GM21619 (cell line): Measurements from ENCODE around the gene ABCD1.
"Not testable (repeated sequence)": the region's sequence is repeated elsewhere in the genome, so short reads cannot be mapped to it uniquely, and the experiment has no call there.

Experiments
- ATAC-seq: cut with Tn5 transposase; IDR thresholded peaks from one replicate; pipeline ENCODE4 v1.9.1; 2021; ENCODE audit not compliant: unreplicated experiment

ABCD1 gene

GRCh38 chrX:153733651-153734240, 9.1 kb downstream of the ABCD1 start:
- ATAC-seq: no peak

DNA sequence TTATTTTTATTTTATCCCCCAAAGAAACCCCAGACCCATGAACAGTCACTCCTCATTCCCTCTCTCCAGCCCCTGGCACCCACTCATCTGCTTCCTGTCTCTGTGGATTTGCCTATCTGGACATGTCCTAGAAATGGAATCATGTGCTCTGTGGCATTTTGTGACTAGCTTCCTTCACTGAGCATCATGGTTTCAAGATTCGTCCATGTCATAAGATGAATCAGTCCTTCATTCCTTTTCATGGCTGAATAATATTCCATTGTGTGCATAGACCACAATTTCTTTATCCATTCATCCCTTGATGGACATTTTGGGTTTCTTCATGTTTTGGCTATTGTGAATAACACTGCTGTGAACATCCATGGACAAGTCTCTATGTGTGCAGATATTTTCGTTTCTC, 10.2 kb downstream of the ABCD1 start:
- ATAC-seq: no peak

DNA sequence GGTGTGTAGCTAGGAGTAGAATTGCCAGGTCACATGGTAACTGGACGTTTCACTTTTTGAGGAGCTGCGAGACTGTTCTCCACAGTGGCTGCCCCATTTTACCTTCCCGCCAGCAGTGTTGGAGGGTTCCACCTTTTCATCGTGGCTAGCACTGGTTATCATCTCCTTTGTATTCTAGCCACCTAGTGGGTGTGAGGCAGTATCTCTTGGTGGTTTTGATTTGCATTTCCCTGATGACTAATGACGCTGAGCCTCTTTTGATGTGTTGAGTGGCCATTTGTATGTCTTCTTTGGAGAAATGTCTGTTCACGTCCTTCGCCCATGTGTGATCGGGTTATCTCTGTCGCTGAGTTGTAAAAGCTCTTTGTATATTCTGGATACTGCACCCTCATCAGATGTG, 10.6 kb downstream of the ABCD1 start:
- no peak for ATAC-seq

GRCh38 chrX:153736071-153736820, 11.6 kb downstream of the ABCD1 start:
- no peak for ATAC-seq

DNA sequence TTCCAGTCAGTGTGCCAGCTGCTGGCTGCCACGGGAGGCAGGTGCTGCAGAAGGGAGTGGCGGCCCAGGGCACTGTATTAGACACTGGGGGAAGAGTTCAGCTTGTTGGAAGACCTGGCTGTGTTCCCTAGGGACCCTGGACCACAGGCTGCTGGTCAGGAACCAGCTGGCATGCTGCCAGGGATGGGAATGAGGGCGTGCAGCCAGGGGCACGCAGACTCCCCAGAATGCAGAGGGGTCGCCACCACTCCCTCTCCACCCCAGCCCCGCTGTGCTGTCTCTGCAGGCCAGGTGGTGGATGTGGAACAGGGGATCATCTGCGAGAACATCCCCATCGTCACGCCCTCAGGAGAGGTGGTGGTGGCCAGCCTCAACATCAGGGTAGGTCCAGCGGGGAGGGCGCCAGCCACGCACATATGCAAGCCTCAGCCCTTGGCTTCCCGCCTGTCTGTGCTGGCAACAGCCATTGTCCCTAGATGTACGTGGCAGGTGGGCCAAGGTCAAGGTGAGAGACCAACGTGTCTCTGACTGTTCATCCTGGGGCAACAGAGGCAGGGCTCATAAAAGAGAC, 12.3 kb downstream of the ABCD1 start:
- no peak for ATAC-seq

DNA sequence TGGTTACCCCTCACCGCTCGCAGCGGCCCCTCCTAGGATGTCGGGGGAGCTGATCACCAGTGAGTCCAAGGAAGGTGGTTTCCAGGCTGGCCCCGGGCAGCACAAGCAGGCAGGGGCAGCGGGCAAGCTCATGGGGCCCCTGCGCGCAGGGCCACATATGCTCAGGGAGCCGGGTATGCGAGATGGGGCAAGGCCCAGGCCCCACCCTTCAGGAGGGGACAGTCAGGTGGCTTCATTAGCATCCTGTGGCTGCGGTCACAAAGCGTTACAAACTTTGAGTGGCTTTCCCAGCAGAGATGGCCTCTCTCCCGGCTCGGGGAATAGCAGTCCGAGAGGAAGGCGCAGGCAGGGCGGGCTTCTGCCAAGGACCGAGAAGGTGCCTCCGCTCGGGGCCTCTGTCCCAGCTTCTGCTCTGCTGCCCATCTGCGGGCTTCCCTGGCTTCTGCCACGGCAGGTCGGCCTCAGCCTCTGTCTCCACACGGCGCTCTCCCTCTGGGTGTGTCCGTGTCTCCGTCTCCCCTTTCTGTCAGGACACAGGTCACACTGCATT, 13.5 kb downstream of the ABCD1 start:
- ATAC-seq: no peak

- no peak for ATAC-seq
Measured at GRCh38 chrX:153739754-153740486, 15.3 kb downstream of the ABCD1 start.

GRCh38 chrX:153740631-153741222, 16.1 kb downstream of the ABCD1 start:
- no peak for ATAC-seq

DNA sequence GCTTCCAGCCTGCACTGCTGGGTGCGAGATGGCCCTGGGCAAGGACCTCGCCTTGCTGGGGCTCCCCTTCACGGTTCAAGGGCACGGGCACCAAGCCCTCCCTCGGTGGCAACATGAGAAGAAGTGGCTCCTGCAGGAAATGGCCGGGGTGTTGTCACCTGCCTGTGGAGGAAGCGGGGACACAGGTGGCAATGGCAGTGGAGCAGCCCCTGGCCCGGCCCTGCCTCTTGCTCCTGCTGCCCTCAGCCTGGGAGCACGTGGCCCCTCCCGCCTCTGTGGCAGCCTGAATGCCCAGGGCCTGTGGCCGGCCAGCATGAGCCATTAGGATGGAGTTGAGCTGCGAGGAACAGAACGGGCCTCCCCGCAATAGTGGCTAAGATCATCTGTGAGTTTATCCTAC, 16.8 kb downstream of the ABCD1 start:
- no peak for ATAC-seq

DNA sequence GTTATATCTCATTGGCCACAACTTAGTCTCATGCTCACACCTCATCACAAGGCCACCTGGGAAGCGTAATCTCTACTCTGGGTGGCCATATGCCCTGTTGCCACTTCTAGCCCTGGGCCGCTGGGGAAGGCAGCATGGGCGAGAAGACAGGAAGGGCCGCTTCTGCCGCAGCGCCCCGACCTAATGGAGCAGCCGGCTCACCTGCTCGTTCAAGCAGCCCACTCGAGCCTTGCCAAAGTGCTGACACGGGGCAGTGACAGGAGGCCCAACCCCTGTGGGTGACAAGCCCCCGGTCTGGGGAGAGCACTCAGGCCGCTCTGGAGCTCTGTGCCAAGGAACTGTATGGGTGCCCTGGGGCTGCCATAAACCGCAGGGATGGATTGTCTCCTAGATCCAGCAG, 17.5 kb downstream of the ABCD1 start:
- ATAC-seq: not testable (repeated sequence)

DNA sequence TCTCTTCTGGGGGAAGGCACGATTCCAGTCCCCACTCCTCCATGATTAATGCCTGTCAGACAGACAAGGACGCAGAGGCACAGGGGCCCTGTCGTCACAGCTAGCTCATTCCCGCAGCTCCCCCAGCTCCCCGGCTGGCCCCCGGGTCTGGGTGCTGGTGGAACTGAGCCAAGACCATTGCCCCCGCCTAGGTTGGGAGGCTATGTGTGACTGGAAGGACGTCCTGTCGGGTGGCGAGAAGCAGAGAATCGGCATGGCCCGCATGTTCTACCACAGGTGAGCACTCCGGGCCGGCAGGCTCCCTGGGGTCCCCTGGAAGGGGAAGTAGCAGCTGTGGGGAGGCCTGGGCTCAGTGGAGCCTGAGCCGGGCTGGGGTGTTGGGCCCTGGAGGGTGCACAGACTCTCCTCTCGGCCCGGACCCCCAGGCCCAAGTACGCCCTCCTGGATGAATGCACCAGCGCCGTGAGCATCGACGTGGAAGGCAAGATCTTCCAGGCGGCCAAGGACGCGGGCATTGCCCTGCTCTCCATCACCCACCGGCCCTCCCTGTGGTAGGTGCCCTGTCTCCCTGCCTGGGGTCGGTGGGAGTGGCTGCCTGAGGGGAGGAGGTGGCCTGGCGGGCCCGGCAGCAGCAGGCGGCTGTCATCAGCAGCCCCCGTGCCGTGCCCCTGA, 18.3 kb downstream of the ABCD1 start:
- ATAC-seq: not testable (repeated sequence)

DNA sequence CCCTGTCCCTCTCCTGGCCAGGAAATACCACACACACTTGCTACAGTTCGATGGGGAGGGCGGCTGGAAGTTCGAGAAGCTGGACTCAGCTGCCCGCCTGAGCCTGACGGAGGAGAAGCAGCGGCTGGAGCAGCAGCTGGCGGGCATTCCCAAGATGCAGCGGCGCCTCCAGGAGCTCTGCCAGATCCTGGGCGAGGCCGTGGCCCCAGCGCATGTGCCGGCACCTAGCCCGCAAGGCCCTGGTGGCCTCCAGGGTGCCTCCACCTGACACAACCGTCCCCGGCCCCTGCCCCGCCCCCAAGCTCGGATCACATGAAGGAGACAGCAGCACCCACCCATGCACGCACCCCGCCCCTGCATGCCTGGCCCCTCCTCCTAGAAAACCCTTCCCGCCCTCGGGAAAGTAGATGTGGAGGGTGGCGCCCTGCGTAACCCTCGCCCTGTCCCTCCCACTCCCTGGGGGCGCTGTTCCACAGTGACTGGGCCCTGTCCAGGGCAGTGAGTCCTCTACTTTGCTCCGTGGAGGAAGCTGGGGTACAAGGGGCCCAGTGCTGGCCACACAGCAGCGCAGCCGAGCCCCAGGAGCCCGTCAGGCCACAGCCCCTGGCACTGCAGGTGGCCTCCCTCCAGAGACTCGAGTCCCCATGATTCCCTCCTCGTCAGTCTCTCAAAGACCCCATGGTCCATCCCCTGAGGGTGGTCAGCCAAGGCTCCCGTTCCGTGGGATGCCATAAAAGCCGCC, 19.0 kb downstream of the ABCD1 start:
- not testable (repeated sequence) for ATAC-seq

DNA sequence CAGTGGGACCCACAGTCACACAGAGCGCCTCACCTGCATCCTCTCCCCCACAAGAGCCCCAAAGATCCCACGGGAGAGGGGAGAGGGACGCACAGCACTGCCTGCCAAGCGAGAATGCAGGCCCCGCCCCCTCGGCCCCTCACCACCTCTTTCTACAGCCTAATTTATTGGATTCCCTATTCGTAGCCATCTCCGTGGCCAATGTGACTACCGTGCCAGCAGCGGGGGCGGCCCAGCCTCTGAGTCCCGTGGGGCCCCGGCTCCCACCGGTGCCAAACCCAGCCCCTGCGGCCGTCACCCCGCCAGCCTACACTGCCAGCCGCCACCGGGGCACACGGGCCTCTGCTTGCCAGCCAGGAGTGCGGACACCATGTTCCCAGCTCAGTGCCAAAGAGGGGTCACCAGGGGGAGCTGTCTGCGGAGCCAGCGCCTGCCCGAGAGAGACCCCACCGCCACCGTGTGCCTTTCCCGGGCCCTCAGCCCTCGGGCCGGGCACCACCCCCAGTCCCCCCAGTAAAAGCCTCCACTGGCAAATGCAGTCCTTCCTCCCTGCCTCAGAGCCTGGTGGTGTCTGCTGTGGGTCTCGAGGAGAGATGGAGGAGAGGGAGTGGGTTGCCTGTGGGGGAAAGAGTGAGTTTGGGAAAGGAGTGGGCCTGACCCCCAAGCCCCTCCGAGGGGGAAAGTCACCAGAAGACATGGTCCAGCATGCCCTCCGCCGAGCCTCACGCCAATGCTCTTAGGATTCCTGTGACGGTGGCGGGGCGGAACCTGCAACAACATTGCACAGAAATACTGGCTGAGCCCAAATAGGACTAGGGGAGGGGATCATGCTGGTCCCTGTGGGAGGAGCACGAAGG, 19.8 kb downstream of the ABCD1 start:
- no peak for ATAC-seq

GRCh38 chrX:153745067-153745433, 20.4 kb downstream of the ABCD1 start:
- ATAC-seq: not testable (repeated sequence)

DNA sequence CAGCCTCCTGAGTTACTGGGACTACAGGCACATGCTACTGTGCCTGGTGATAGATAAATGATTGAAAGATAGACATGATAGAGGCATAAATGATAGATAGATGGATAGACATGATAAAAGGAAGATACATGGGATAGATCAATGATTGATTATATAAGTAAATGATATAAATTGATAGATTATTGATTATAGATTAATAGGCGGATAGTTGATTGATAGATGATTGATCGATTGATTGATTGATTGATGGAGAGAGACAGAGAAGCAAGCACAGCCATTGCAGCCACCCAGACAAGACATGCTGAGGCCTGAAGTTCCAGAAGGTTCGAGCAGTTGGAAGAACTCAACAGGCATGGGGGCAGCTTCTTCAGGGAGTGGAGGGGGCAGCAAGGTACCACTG, 21.7 kb downstream of the ABCD1 start:
- no peak for ATAC-seq

GRCh38 chrX:153746991-153747390, 22.3 kb downstream of the ABCD1 start:
- ATAC-seq: not testable (repeated sequence)

GRCh38 chrX:153749017-153749416, 24.4 kb downstream of the ABCD1 start:
- not testable (repeated sequence) for ATAC-seq

- no peak for ATAC-seq
Measured at GRCh38 chrX:153750127-153750774, 25.6 kb downstream of the ABCD1 start.
